NT2/D1 (cell line): ENCODE measurements around the gene TBC1D16.

ENCODE experiments used
- SUZ12 ChIP-seq: IDR thresholded peaks from 2 replicates; pipeline ENCODE4 v1.6.1; 2011; ENCODE audit not compliant: insufficient read length, insufficient read depth; ENCODE audit errors: extremely low read depth
- YY1 ChIP-seq: IDR thresholded peaks from 2 replicates; pipeline ENCODE4 v1.6.1; 2011; ENCODE audit not compliant: insufficient read length, insufficient read depth
- ZNF274 ChIP-seq: IDR thresholded peaks from 2 replicates; pipeline ENCODE4 v1.6.1; 2011; ENCODE audit warnings: mild to moderate bottlenecking, low read depth, low read length

GRCh38 chr17:79888811-79889634 lies 146.6 kb downstream of the TBC1D16 start:
- TF ChIP-seq ZNF274: no peak
- no peak for TF ChIP-seq SUZ12
- TF ChIP-seq YY1: no peak
